GM18498 (cell line): Measurements from ENCODE around the gene PLEK.
"Not testable (repeated sequence)": the region's sequence is repeated elsewhere in the genome, so short reads cannot be mapped to it uniquely, and the experiment has no call there.

Experiments
- ATAC-seq: cut with Tn5 transposase; IDR thresholded peaks from one replicate; pipeline ENCODE4 v1.9.1; 2021; ENCODE audit warnings: mild to moderate bottlenecking, moderate library complexity; ENCODE audit not compliant: unreplicated experiment

Gene PLEK, protein sequence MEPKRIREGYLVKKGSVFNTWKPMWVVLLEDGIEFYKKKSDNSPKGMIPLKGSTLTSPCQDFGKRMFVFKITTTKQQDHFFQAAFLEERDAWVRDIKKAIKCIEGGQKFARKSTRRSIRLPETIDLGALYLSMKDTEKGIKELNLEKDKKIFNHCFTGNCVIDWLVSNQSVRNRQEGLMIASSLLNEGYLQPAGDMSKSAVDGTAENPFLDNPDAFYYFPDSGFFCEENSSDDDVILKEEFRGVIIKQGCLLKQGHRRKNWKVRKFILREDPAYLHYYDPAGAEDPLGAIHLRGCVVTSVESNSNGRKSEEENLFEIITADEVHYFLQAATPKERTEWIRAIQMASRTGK

DNA sequence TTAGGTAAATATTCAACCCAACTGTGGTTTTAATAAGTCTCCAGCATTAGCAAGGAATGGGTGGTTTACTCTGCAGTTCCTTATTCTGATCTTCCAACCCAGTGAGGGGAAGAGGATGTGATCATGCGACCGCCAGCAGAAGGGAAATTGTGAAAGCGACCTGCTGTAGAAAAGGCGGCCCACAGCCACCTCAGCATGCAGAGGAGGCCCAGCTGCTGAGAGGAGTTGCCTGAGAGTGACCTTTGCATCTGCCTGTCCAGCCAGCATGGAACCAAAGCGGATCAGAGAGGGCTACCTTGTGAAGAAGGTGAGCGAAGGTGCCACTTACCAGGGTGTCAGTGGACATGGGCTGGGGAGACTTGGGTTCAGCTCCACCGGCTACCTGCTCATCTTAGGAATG is at the start of gene PLEK:
Gene PLEK, plus strand, starts transcription at position 196 of the 400 bp plus-strand sequence. Its CDS starts 70 bp downstream, at position 266.
- ATAC-seq: peak; percentile 63

DNA sequence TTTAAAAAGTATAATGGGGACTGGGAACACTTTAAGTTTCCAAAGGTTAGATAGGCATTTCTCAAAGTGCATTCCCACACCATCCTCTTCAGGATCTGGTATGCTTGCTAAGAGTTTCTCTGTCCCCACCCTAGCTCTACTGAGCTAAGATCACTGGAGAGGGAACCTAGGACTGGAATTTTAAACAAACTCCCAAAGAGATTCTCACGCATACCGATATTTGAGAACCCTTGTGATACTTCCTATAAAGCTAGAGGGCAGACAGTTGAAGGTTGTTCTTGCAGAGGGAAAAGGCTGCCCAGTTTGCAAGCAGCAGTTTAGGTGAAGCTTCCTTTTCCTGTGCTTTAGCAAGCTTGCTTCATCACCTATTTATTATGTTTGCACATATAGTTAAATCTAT is 49.0 kb upstream of the PLEK start:
- ATAC-seq: no peak

DNA sequence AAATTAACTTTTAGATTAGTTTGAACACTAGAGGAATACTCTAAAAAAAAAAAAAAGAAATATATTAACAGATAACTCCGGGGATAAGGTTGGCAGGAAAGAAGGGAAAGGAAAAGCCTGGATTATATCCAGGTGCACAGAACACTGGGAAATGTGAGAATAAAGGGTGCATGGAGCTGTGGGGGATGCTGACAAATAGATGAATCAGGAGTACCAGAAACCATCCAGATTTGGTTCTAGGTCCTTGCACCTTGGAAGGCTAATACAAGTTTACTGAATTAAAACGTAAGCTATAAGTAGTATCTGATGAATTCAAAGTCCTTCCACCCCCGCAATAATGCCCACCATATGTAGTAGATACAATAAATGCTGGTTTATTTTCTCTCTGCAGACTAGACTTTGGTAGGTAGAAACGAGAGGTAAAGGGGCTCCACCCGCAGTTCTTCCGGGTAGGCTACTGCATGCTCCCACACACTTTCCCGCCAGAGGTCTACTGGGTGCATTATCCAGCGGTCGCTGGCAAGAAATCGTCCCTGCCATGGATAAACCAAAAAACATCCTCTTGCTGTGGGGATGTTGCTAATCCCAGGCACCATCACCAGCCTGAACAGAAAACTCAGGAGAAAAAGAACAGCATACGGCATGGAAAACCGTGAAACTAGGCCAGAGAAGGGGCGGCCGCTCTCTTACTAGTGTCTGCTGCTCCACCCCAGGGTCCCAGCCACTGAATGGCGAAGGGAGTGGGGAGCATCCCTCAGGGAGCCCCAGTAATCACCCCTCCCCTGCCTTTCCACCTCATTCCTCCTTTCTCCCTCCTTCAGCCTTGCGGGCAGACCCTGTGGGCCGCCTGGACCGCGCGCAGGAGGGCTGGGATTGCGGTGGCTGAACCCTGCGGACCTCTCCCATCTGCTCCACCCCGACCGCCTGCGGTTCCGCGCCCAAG is 46.8 kb upstream of the PLEK start:
- ATAC-seq: no peak

DNA sequence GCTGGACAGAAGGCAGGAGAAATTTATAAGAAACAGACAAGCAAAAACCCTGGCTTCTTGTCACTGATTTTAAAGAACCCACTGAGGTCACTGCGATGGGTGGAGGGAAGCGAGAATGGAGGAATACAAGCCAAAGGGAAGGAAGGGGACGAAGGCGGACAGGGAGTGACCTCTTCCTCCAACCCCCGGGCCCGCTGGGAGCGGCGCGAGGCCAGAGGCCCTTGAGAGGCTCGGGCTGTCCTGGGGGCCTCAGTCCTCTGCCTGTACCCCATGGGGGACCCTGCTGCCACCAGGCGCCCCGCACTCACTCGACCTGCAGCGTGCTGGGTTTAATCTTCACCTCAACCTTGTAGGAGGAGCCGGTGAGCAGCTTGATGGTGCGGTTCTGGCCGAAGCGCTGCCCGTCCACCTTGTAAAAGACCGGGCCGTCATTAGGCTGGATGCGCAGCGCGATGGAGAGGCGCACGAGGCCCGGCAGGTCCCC is 46.1 kb upstream of the PLEK start:
- ATAC-seq: no peak

DNA sequence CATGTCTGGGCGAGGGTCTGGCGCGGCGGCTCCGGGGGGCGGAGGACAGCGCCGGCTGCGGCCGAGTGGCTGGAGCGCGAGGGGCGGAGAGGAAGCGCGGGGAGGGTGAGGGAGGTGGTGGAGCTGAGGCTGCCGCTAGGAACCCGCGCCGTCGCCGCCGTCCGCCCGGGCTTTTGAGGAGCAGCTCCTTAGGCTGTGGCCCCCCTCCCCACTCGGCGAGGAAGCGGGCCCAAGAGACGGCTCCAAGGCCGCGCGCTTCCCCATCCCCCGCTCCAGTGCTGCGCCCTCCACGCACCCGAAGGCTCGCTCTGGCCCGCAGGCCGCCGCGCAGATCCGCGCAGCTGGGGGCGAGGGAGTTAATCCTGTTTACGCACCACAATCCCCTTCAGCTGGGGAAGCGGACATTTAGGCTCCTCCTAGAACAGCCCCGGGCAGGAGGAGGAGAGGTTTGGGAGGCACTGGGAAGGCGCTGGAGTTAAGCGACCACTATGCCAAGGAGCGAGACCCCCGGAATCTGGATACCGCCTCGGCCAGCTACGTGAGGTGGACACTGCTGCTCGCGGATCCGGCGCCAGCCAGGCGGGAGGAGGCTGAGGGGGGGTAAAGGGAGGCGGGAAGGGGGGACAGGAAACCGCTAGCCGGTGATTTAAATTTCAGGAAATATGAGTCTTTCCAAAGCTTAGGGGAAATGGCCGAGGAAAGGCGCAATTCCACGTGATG is 45.5 kb upstream of the PLEK start, which contains the start of gene CNRIP1:
Gene CNRIP1, minus strand, starts transcription at position 552 of the 720 bp plus-strand sequence. Its CDS starts 549 bp downstream, at position 3.
- no peak for ATAC-seq

DNA sequence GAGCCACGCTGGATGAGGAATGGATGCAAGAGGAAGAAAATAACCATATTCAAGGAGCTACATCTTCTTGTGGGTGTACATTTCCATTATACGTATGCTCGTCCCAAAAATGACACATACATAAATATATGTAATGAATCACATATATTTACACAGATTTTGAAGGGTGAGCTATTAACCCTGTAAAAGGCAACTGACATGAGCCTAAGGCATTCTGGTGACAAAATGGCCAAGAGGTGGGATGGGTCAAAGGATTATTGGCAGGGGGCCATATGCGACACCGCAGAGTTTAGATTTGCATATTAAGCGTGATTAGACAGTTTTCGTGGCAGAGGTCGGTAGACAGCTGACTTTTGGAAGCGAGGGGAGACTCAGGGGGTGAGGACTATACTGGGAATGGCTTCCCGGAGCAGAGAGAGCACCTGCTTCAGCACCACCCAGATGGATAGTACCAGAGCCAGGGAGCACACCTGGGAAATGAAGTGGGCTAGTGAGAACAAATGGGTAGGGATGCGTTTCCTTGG is 44.9 kb upstream of the PLEK start:
- ATAC-seq: no peak

DNA sequence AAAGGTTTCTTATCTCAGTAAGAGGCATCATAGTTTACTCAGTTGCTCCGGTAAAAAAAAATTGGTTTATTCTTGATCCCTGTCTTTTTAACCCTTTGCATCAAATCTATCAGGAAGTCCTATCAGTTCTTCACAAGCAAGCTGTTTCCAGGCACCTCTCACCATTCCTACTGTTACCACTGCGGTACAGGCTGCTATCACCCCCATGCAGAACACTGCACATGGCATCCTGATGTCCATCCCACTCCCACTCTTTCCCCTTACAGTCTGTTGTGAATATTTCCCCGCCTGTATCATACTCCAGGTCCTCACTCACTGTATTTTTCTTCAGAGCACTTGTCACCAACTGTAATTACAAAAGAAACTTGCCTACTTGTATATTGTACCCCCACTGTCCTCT is 40.0 kb upstream of the PLEK start:
- no peak for ATAC-seq

DNA sequence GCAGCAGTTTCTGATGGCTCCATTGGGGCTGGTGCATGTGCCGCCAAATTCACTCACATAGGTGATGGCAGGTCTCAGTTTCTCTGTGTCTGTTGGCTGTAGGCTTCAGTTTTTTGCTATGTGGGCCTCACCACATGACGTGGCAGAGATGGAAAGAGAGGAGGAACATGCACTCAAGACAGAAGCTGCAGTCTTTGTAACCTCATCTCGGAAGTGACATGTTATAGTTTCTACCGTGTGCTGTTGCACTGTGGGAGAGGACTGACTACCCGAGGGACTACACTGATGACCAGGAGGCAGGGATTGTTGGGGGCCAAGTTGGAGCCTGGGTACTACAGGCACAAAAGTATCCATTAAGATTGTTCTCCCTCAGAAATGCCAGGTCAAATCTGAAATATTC is 36.2 kb upstream of the PLEK start:
- ATAC-seq: no peak

DNA sequence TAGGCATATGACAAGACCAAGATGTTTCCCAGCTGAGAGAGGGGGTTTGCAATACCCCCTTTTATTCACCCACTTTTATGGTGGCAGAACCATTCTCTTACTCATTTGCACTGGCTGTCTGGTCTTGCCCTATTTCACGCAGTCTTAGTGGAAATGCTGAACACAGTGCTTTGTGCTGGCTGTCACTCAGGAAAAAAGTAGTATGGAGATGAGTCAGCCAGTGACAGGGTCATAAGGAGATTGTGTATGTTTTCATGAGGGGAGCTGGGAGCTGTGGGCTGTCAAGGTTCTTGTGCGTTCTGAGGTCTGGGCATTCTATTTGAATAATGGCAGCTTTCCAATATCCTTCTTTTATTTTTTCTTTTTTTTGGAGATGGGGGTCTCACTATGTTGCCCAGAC is 34.4 kb upstream of the PLEK start:
- no peak for ATAC-seq

DNA sequence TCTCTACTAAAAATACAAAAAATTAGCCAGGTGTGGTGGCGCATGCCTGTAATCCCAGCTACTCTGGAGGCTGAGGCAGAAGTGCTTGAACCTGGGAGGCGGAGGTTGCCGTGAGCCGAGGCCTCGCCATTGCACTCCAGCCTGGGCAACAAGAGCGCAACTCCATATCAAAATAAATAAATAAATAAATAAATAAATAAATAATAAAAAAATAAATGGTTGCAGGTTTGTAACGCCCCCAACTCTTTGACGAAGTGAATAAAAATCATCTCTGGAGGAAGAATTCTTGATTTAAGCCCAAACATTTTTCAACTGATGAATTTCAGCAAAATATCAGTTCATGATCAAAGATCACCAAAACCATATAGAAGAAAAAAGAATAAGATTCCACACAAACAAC is 32.1 kb upstream of the PLEK start:
- no peak for ATAC-seq

DNA sequence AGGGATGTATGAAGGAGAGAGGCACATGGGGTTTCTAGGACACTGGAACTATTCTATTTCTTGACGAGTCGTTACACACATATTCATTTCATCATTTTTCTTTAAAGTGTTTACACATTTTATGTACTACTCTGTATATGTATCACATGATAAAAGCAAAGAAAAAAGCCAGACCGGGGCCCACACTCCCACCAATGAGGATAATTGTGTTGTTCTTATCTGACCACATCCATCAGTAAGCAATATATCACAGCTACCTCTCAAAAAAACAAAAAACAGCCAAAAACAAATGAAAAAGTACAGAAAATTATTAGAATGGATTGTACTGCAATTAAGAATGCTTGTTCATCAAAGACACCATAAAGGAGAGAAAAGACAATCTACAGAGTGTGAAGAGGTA is 31.2 kb upstream of the PLEK start:
- ATAC-seq: no peak

DNA sequence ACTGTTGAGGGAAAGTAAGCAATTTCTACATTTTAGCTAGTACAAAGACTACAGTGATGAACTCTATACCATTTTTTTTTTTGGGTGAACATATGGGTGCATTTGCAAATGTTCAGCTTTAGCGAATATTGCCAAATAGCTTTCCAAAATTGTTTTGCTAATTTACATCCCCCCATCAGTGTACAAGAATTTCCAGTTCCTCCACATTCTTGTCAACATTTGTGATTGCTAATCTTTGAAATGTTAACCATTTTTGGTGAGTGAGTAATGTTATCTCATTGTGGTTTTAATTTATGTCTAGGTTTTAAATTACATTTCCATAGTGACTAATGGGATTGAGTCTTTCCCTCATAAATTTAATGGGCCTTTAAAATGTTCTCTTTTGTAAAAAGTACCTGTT is 28.9 kb upstream of the PLEK start:
- ATAC-seq: no peak

DNA sequence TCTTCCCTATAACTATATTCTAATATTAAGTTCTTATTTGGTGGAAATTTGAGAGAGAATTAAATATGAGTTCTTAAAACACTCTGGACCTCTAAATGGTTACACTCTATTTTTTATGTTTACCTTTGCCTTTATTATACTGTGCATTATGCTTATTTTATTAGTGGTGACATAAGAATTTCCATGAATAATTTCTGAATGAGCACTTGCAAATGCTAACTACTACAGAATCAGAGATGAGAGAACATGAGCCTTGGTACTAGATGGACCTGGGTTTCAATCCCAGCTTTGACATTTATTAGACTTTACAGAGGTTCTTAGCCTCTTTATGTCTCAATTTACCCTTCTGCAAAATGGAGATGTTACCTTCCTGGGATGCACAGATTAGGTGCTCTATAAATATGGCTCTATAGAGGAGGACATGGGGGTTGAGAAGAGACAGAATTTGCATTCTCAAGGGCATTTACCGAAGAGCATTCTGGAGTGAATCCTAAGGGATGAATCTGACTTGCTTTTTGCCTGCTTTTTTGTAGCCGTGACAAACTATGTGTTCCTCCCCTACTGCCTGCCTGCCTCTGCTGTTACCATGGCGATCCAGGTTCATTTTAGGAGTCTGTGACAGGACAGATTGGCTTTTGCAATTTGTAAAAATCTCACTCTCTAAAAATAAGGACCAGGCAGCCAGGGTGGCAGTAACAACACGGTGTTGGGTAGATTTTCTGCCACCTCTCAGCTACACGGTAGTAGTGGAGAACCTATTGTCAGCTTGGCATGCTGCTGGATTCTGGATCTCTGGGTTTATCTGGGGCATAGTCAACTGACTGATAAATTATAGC is 24.6 kb upstream of the PLEK start:
- no peak for ATAC-seq

DNA sequence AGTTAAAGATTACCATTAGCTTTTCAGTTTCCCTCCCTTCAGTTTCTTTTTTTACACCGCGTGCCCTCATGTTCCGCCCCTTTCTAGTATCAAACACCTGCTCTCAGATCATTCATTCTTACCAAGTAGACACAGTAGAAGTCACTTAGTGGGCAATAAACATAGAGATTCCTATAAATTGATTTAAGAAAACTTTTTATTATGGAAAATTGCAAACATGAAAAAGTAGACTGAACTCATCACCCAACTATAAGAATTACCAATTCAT is 24.1 kb upstream of the PLEK start:
- ATAC-seq: no peak

DNA sequence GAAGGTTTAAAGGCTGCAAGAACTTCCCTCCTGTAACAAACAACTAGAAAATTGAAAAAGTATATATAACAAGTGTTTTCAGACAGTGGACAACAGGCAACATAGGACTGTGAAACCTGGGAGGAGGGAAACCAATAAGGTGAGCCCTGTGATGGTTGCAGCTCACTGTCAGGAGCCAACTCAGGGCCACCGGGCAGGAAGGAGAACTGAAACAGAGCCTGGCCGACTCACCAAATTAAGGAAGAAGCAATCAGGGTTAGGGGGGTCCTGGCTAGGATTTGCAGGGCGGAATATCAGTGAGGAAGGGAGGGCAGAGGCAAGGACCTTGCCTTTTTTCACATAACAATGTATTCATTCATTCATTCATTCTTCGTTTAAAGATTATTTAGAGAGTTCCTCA is 23.5 kb upstream of the PLEK start:
- ATAC-seq: no peak

DNA sequence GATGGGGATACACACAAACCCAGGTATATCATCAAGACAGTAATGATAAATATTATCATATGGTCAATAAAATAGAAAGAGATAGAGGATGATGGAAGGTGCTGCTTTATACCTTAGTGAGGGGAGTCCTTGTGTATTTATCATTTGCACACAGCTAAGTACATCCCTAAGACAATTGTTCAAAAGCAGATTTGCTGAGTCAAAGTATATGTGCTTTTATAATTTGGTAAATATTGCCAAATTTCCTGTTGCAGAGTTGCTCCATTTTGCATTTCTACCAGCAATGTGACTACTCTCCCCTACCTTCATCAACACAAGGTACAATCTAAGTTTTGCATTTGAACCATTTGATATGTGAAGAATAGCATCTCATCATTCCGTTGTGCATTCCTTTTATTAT is 22.6 kb upstream of the PLEK start:
- ATAC-seq: no peak

DNA sequence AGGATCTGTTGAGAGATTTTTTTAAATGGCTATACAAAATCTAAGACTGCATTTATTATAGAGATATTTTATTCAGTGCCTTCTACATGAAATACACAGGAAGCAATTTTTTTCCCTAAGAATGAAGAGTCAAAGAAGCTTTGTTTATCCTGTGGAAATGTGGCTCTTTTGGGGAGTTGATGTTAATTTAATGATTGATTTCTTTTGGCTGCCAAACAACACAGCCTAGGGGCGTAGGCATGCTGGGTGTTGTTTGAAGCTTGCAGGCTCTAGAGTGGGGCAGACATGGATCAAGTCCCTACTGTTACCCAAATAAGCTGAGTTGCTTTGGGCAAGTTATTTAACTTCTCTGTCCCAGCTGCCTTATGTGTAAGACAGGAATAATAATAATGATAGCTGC is 21.1 kb upstream of the PLEK start:
- ATAC-seq: no peak

DNA sequence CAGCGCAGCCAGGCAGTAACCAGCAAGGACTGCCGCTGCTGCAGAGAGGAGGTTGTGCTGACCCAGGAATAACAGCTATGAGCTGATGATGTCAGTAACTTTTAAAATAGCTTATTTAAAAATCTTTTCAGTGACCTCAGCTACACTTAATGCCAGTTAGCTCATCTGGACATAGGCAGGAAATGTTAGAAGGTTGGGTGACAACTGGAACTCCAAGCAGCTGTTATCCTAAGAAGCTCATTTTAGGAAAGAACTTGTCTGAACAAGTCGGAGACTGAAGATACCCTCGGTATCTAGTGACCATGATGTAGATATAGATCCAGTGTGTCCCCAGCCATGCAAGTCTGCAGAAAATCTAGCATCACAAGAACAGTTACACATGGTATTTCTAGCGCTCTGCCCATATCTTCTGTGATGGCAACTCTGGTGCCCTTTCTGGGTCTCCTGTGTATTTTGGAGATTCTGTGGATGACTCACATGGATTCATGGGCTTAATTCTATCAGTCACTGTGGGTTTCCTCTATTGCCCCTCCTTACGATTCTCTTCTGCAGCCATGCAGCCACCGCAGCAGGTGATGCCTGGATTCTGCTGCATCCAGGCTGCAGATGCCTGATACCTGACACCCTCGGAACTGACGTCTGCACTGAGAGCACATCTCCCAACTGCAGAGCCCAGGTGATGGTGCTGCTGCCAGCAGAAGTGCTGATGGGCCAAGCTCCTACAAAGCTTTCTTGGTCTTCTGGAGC is 19.8 kb upstream of the PLEK start:
- ATAC-seq: no peak

DNA sequence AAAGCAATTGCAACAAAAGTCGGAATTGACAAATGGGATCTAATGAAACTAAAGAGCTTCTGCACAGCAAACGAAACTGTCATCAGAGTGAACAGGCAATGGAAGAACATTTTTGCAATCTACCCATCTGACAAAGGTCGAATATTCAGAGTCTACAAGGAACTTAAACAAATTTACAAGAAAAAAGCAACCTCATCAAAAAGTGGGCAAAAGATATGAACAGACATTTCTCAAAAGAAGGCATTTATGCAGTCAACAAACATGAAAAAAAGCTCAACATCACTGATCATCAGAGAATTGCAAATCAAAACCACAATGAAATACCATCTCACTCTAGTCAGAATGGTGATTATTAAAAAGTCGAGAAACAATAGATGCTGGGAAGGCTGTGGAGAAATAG is 16.0 kb upstream of the PLEK start:
- not testable (repeated sequence) for ATAC-seq

DNA sequence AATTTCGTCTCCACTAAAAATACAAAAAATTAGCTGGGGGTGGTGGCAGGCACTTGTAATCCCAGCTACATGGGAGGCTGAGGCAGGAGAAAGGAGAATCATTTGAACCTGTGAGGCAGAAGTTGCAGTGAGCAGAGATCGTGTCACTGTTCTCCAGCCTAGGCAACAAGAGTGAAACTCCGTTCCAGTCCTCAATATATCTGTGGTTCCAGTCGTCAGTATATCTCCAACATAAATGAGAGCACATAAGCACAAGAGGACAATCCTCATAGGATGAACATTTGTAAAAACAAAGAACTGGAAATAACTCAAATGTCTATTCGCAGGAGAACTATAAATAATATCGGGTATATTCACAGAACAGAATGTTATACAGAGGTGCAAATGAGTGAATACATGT is 13.1 kb upstream of the PLEK start:
- no peak for ATAC-seq
